ENCODE measurements around the gene KCNA2.

- TF ChIP-seq CTCF (IDR thresholded peaks at IDR 0.05) (peak; percentile 87 to 99 (median 93)), POLR2A (IDR thresholded peaks at IDR 0.05) (peak in 1 of 2 donors; percentile 13)
Observed at GRCh38 chr1:110619412-110620249, 13.5 kb upstream of the KCNA2 start.
